CD4-positive, alpha-beta T cell treated with Interleukin-4 for 4 hours (primary cell): ENCODE data around the gene PDE4B.

Source experiments
- DNase-seq: peaks from one replicate; pipeline ENCODE4 v3.0.0-alpha.2; 2020

PDE4B gene

DNA sequence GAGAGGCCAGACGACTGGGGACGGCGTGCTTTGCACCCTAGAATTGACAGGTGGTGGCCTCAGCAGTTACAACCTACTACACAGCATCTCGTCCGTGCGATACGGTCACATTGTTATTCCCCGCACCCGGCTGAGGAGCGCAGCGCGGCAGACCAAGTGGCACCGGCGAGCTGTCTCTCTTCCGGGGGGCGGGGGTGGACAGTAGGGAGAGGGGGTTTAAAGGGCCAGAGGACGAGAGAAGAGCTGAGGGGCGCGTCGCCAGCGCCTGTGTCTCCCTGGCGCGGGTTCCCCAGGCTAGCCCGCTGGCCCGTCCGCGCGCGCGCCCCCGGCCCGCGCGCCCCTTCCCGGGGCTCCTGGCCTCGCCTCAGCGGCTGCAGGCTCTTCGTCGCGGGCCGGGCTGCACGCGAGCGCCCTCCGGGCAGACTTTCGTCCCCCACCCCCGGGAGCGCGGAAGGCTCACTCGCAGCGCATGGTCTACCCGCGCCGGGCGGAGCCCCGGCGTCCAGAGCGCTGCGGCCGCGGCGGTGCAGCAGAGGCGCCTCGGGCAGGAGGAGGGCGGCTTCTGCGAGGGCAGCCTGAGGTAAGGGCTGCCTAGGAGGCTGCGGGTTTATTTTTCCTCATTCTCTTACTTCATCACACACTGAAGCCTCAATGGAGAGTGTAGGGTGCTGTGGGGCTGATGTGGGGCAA lies at the start of gene PDE4B:
Gene PDE4B, plus strand, starts transcription at position 227 of the 690 bp plus-strand sequence.
- DNase-seq = no peak

DNA sequence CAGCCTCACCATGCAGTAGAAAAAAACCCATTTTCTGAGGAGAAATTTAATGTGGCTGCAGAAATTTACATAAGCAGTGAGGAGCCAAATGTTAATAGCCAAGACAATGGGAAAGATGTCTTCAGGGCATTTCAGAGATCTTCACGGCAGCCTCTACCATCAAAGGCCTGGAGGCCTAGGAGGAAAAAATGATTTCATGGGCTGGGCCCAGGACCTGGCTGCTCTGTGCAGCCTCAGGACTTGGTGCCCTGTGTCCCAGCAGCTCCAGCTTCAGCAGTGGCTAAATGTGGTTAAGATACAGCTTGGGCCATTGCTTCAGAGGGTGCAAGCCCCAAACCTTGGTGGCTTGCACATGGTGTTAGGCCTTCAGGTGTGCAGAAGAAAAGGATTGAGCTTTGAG lies 48.0 kb upstream of the PDE4B start:
- DNase-seq = no peak

DNA sequence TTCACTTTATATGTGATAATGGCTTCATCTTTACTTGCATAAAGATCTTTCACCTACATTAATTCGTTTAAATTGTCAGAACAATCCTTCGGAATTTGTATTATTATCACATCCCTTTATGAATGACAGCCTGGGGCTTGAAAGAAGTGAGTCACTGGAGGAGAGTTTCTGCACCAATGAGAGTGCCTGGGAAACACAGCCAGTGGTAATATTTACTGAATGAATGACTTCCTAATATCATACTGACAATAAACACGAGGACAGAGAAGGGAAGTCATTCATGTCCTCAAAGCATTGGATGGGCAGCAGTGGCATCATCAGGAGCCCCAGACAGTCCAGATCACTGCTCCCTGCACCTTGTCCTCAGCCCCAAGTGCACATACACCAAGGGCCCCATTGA lies 40.7 kb upstream of the PDE4B start:
- DNase-seq = no peak

DNA sequence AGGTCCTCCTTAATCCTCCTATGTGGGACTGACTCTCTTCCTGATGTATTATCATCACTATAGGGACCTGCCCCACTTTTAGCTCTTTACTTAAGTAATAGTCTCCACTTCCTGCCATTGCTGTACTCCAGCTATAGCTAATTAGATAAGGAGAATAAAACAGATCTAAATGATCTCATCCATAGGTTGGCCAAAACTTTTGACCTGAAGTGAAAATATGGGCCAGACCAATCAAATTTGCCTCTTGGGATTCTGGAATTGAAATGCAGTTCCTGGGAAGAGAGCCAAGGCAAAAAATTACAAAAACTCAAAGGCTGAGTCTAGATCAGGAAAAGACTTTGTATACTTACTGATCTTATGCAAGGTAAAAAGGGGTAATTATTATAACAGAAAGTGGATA lies 36.1 kb upstream of the PDE4B start:
- DNase-seq = no peak

DNA sequence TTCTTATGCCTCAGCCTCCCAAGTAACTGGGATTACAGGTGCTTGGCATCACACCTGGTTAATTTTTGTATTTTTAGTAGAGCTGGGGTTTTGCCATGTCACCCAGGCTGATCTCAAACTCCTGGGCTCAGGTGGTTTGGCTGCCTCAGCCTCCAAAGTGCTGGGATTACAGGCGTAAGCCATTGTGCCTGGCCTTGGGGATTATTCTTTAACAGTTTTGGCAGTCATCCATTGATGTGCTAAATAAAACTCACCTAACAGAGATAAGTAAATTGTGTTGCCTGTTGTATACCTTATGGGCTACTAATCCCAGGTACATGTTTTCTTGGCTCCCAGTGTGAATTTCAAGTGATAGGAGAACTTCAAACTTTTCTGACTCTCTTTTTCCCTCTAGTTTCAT lies 35.2 kb upstream of the PDE4B start:
- DNase-seq = no peak

DNA sequence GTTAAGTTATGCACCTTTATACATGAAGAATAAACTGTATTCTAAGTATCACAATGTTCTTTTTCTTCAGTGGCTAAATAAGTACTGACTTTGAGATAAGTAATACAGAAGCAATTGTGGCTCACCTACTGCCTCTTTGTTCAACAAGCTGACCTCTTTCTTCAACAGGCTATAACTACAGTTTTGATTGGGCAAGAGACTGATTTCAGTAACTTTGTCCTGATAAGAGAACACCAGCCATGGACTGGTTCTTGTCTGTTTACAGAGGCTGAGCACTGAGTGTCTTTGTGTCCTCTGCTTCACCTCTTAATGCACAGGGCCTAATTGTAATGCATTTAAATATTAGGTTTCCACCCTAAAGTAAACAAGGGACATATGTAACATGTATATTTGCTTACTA lies 34.6 kb upstream of the PDE4B start:
- no peak for DNase-seq

DNA sequence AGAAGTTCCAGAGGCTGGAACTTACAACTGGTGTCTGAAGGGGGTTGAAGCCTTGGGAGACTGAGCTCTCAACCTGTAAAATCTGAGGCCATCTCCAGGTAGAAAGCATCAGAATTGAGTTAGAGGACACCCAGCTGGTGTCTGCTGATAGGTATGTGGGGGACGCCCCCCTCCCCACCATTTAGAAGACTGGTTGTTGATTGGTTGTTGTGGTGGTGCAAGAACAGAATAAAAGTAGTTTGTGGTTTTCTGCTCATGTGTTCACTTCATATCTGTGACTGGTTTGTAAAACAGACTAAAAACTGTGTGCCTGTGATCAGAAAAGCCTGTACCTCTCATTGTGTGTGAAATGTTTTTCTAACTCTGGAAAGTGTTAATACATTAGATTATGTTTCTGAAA lies 33.2 kb upstream of the PDE4B start:
- no peak for DNase-seq

DNA sequence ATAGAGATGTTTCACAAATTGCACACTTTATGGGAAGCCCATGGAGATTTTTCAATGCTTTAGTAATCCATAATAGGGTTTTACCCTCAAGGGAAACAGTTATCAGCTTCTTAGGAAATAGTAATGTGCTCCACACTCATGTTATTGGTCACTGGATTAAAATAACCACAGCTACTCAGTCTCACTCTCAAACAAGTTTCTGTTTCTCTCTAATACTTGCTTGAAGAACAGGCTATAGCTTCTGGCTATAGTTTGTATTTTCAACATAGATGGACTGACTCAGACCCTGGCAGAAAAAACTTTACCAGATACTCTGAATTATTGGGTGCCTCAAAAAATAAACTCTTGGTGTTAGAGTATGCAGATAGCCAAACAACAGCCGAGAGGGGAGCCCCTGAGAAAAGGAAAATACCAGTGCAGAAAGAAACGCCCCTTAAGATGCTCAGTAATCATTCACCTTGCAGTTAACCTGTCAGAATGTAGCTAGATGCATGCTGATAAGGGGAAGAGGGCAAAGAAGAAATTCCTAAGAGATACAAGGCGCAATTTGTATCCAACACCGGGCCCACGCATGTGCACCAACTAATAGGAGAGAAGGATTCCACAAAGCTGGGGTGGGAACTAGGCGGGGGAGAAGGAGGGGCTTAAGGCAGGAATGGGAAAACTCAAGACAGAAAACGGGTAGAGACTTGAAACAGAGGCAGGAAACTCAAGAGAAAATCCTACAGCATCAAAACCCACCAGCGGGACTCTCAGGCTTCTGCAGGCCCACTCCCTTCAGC lies 30.4 kb upstream of the PDE4B start:
- DNase-seq = no peak

DNA sequence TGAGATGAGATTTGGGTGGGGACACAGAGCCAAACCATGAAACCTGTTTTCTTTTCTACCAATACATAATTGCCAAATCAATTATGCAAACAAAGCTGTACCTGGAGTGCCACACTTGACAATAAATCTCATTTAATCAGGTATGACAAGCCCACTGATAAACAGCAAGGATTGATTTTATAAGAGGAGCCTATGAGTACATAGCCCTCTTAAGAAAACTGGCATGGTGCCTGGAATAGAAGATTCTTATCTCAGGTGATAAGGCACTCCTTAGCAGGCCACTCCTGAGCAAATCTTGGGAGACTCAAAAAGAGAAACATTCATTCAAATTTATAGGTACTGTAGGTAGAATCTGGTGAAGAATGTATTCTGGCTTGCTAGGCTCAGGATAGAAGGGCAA lies 28.6 kb upstream of the PDE4B start:
- no peak for DNase-seq

DNA sequence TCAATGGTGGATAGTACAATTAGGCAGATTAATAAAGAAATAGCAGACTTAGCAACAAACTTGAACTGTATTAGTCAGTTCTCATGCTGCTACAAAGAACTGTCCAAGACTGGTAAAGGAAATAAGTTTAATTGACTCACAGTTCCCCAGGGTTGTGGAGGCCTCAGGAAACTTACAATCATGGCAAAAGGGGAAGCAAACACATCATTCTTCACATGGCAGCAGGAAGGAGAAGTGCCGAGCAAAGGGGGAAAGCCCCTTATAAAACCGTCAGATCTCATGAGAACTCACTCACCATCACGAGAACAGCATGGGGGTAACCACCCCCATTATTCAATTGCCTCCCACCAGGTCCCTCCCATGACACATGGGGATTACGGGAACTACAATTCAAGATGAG lies 27.1 kb upstream of the PDE4B start:
- no peak for DNase-seq

DNA sequence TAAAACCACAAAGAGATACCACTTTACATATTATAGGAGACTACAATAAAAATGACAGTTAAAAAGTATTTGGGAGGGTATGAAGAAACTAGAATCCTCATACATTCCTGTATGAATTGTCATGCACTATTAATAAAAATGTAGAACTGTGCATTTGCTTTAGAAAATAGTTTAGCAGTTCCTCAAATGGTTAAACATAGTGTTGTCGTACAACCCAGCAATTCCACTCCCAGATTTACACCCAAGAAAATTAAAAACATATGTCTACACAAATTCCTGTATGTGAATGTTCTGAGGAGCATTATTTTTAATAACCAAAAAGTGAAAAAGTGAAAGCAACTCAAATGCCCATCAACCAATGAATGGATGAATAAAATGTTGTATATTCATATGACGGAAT lies 23.1 kb upstream of the PDE4B start:
- DNase-seq = no peak

DNA sequence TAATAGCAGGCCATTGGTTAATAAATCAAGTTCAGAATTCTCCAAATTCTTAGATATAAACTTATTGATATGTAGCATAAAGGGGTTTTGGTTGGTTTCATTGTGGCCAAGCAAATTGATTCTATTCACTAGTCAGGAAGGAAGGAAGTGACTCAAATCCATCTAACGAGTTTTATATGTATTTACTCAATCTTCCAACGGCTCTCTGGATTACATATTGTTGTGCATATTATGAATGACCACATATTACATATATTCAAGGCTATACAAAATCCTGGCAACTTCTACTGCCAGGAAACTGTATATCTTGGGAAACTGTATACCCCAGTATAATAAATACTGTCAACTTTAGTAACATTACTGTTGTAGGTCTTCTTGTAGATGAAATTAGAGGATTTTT lies 20.1 kb upstream of the PDE4B start:
- no peak for DNase-seq

DNA sequence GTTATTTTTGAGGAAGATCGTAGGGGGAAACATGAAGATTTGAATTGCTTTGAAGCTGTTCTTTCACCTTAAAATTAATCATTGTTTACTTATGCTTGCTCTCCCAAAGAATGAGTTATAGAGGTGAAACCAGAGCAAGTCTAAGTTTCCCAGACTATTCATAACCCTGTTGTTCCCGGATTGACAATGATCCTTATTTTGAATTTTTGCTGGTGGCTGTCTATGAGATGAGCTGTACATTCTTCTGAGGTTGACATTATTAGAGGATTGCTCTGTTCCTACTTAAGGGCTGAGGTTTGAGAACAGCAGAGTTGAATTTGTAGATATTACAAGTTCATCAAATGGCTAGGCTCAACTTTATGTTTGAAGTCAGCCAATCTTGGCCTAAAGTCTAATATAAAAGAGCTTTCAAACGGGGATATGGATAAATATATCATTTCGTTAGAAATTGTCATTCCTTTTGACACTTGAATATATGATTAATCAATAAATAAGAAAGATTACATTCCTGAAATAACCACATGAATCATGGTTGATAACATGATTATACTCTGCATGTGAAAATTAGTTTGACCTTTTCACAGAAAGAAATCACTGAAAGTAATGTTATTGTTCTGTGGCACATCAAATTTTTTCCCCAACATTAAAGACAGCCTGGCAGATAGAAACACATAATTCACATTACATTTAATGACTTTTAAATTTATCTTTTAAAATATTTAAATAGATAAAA lies 19.1 kb upstream of the PDE4B start:
- DNase-seq = no peak

DNA sequence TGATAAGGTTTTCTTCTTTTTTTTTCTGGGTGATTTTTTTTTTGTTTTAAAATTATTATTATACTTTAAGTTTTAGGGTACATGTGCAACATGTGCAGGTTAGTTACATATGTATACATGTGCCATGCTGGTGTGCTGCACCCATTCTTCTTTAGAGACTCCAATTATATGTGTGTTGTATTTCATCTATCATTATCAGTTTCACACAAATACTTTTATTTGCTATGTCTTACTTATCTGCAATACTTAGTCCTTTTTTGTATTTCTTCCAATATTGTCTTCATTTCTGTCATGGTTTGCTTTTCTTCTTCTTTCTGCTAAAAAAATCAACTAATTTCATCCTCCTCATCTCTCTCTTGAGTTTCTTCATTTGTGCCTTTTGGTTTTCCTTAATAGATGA lies 3.9 kb upstream of the PDE4B start:
- no peak for DNase-seq

DNA sequence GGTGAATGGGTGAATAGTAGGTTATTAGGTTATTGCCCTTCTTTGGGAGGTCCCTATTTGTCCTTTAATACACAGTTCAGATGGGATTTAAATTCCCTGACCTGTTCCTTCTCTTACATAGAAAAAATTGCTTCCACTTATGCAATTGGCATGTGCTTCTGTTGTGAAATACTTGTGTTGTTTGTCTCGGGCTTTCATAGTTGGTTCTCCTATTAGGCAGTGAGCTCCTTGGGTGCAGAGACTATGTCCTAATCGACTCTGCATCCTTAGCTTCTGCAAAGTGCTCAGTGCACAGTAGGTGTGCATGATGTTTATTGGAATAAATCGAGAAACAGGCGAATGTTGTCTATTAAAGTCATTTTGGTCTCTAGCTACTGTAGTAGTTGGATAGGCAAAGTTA lies 1.3 kb upstream of the PDE4B start:
- no peak for DNase-seq

DNA sequence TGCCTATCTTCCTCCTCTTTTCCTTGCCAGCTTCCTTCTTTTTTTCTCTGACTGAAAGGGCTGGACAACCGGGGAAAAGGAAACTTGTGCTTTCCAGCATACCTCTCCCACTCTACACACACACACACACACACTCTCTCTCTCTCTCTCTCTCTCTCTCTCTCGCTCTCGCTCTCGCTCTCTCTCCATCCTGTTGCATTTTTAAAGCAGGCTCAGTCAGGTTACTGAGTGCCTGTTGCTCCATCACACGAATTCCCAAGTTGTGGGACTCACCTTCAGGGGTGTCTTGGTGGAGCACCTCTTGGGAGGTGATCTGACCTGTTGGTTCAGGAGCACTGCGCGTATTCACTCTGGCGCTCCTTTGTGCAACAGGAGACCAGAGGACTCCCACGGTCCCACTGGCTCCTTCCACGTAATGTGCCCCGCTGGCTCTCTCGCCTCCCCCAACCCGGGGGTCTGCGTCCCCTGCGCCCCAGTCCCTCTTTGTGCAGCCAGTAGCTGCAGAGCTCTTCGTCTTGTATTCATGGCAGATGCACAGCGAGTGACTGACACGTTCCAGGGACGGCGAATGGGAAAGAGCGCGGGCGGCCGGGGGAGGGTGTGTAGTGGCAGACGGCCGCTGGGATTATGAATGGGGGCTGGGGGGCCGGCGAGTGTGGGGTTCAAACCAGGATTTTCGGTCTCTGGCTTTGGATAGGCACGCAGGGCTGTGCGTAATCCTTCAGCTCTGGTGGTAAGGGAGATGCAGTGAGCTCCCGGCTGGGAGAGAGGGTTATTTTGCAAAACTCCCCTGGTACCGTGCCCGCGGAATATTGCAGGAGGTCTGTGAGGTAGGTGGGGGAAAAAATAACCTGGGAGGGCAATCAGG lies 660 bp upstream of the PDE4B start:
- no peak for DNase-seq

DNA sequence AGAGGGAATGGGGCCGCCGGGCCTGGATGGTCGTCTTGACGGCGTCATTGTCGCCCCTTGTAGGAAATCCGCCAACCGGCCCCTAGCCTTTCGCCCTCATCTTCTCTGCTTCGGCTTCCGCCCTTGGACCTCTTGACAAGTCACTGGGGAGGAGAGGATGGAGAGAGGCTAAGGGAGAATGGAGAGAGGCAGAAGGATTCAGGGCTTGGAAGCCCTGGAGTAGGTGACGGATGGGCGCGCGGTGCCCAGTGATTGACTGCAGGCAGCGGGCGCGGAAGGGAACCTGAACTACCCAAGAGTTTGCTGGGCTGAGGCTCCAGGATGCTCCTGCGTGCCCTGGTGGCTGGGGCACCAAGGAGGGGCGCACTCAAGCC lies 651 bp downstream of the PDE4B start:
- no peak for DNase-seq

DNA sequence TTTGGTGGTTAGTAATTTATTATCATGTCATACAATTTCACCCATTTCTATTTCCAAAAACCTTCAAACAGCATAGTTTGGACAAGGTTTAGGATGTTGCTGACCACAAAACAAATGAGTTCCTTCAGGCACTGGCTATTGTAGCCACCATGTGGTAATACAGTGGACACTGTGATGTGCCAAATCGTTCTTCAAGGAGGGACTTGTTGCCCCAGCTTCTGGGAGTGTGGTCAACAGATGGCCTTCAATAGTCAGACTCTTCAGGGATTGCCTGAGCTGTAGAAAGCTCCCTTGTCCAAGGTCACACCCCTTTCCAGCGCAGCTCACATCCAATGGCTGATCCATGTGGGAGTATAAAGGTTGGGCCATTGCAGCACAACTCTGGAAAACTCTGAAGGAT lies 2.6 kb downstream of the PDE4B start:
- no peak for DNase-seq

DNA sequence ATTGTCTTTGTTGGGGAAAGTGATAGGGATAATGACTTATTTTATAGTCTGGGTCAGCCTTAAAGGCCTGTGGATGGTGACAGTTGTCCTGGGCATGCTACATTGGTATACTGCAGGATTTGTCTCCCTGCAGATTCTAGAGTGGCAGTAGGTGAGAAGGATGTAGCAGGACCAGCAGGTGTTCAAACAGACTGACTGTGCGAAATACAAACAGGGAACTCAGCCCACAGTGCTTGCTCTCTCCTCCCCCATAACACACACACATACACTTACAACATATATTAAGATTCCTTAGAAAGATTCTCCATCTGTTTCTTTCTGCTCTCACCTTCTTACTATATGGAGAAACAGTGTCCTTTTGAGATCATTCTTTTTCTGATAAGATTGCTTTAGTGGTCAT lies 6.9 kb downstream of the PDE4B start:
- no peak for DNase-seq

DNA sequence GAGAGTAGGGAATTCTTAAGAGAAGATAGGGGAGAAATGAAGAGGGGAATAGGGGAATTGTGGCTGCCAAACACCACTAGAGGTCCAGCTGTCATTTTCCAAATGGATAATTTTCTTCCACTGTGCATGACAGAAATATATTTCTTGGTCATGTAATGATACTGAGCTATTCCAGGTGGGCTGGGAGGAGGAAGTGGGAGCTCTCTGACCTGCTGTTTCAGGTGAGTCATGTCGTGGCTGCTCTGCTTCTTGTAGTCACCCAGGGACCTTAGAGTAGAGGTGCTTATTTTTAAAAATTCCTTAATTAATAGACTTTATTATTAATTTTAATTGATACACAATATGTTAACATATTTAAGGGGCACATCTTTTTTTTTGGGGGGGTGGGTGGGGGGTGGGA lies 11.9 kb downstream of the PDE4B start:
- no peak for DNase-seq

DNA sequence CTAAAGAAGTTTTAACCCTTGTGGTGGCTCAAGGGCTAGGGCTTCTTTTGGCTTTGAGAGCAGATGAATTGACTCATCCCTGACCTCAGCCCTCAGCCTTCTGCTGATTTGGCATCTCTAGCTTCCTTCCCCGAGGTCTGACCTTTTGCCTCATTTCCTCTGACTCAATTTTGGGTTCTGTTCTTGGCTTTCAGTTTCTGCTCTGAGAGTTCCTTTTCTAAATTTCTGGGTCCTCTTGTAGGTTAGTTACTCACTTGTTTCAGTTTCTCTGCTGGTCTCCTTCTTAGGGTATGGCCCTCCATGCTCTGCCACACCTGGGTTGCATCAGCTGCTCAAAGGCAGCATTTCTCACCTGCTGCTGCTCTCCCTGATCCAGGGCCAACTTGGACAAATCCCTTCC lies 19.4 kb downstream of the PDE4B start:
- DNase-seq = peak; percentile 45

DNA sequence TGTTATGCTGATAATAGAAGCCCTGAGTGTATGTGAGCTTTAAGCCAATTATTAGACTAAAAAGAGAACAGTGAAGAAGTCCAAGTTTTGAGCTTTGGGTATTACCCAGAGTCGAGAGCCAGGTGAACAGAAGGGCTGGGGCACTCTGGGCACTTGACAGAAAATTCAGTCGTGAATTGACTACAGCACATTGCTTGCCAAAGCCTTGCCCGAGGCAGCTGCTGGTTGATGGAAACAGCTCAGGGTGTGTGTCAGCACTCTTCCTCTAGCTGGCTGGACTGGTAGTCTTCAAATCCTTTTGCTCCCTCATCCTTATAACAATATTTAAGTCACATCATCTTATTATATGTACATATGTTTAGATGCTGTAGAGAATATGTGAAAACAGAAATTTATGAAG lies 21.3 kb downstream of the PDE4B start:
- DNase-seq = no peak

DNA sequence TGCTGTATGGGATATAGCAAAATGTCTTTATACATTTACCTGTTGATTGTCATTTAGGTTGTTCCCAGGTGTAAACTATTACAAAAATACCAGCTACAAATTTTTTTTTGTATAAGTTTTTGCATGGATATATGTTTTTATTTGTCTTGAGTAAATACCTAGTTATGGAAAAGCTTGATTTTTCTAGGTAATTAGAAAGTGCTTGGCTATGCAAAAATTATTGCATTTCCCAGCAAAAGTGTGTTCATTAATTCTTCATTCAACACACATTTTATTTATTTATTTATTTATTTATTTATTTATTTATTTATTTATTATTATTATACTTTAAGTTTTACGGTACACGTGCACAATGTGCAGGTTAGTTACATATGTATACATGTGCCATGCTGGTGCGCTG lies 22.1 kb downstream of the PDE4B start:
- DNase-seq = no peak
